Mucosa of descending colon (tissue), 3 donors: Measurements from ENCODE around the gene CAMK2D. TPM values are rescaled to one million over a fixed set of nuclear protein-coding genes. Genes with fewer than 3 reads are reported as not detected.

Source experiments
- ATAC-seq: fragments of 200-7000 bp; cut with Tn5 transposase; one replicate; pipeline ENCODE4 v1.9.1; 2020; ENCODE audit warnings: mild to moderate bottlenecking, moderate library complexity
- DNase-seq, 3 donors: peaks; one replicate each; pipeline ENCODE4 v3.0.0-alpha.2; 2020
- H3K36me3 ChIP-seq: fragments of 200-600 bp; one replicate; pipeline ENCODE4 v1.8.0; 2021; ENCODE audit warnings: low read depth, mild to moderate bottlenecking
- H3K4me1 ChIP-seq: fragments of 200-600 bp; one replicate; pipeline ENCODE4 v1.8.0; 2021; ENCODE audit warnings: low read depth, mild to moderate bottlenecking
- H3K4me3 ChIP-seq: fragments of 200-600 bp; one replicate; pipeline ENCODE4 v1.8.0; 2021; ENCODE audit warnings: mild to moderate bottlenecking
- H3K9me3 ChIP-seq: fragments of 200-600 bp; one replicate; pipeline ENCODE4 v1.8.0; 2021; ENCODE audit warnings: mild to moderate bottlenecking
- intact Hi-C, 2 donors: fragments of 100-400 bp; cut with DNase I in 1 of 2; cut with micrococcal nuclease in 1 of 2; formaldehyde crosslinking; loops; one replicate each; pipeline versions ENCODE4 v1.11.0 to v1.11.1; 2022; cut with DNase I, micrococcal nuclease
- total RNA-seq, 3 donors: library from RNA; stranded (reverse); fragmentation: NEBNext Ultra II Directional in 2 of 3; extraction: Animal tissue kit (Norgen Biotek cat#: 25700) in 2 of 3; gene quantifications; one replicate each; pipeline versions ENCODE4 v1.2.1 to v1.2.4, GENCODE V29; 2021 to 2023
- TF ChIP-seq, protein P1 (sequence below): fragments of 200-600 bp; IDR thresholded peaks from one replicate; pipeline ENCODE4 v1.8.0; 2022; ENCODE audit warnings: antibody characterized with exemption, mild to moderate bottlenecking
- donor health status: DM: no; HTN: no; CAD: no; lungs with moderate emphysema.
- donor health status: DM: no; HTN: no; CAD: no.
- donor health status: DM: no; HTN: yes; CAD: no.

CAMK2D gene
- total RNA-seq, 3 donors from 2014 or later, result 59.8 to 83.0 (median 77.3) TPM

DNA sequence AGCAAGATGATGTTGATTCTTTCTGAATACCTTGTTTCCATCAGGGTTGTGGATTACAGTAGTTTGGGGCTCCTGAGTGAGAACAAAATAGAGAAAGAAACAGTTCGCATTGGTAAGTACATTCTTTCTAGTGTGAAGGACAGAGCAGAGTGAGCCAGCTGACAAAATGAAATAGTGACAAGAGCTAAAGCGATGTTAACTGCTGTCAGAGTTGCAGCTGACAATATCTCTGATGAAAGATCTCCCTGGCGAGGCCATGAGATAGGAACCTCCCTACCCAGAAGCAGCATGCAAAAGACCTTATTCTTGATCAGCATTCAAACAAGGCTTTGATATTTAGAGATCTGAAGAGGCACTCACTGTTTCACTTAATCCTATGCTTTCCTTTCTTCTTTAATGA lies 258.6 kb downstream of the CAMK2D start:
- Histone ChIP-seq H3K4me3 (no peak overlapping the region), H3K9me3 (no peaks in the 10 kb centered on the region), H3K4me1 (no peaks in the 10 kb centered on the region), H3K36me3 (peaks cover 3% of the 10 kb centered on the region)
- DNase-seq (no peak), ATAC-seq (no peak)
- TF ChIP-seq, protein P1, sequence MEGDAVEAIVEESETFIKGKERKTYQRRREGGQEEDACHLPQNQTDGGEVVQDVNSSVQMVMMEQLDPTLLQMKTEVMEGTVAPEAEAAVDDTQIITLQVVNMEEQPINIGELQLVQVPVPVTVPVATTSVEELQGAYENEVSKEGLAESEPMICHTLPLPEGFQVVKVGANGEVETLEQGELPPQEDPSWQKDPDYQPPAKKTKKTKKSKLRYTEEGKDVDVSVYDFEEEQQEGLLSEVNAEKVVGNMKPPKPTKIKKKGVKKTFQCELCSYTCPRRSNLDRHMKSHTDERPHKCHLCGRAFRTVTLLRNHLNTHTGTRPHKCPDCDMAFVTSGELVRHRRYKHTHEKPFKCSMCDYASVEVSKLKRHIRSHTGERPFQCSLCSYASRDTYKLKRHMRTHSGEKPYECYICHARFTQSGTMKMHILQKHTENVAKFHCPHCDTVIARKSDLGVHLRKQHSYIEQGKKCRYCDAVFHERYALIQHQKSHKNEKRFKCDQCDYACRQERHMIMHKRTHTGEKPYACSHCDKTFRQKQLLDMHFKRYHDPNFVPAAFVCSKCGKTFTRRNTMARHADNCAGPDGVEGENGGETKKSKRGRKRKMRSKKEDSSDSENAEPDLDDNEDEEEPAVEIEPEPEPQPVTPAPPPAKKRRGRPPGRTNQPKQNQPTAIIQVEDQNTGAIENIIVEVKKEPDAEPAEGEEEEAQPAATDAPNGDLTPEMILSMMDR, result no peak
- intact Hi-C loops, result no loop called here

GRCh38 chr4:113502476-113502875 lies 259.1 kb downstream of the CAMK2D start:
- Histone ChIP-seq H3K4me3 (no peak overlapping the region), H3K4me1 (no peaks in the 10 kb centered on the region), H3K9me3 (no peaks in the 10 kb centered on the region), H3K36me3 (peaks cover 3% of the 10 kb centered on the region)
- DNase-seq (no peak), ATAC-seq (peak; percentile 70)
- intact Hi-C loops, result no loop called here
- TF ChIP-seq, protein P1, result no peak

DNA sequence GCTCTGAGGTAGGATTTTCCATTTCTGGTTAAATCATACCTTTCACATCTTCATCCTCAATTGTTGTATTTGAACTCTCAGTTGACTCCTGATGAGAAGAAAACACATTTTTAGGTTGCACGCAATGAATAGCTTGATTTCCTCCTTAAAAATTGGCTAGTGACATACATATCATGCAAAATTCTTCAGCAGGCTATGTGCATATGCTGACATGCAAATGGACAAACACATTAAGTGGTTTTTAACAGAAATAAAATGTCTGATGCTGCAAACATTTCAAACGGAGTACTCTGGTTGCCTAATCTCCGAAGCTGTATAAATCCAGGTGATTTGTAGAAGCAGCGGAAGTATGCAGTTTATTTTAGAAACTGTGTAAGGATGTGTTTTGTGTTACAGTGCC lies 261.1 kb downstream of the CAMK2D start:
- H3K36me3 ChIP-seq, result peaks cover 3% of the 10 kb centered on the region
- intact Hi-C loops, result no loop called here
- TF ChIP-seq, protein P1, result no peak
- DNase-seq, result no peak
- no peaks in the 10 kb centered on the region for H3K9me3 ChIP-seq
- no peaks in the 10 kb centered on the region for H3K4me1 ChIP-seq
- no peak overlapping the region for H3K4me3 ChIP-seq
- no peak for ATAC-seq

GRCh38 chr4:113499696-113500095 lies 261.8 kb downstream of the CAMK2D start:
- no peak overlapping the region for H3K4me3 ChIP-seq
- intact Hi-C loops, result no loop called here
- ATAC-seq, result no peak
- TF ChIP-seq, protein P1, result no peak
- H3K36me3 ChIP-seq, result peaks cover 3% of the 10 kb centered on the region
- no peaks in the 10 kb centered on the region for H3K9me3 ChIP-seq
- DNase-seq, result no peak
- no peaks in the 10 kb centered on the region for H3K4me1 ChIP-seq

- Histone ChIP-seq H3K9me3 (no peaks in the 10 kb centered on the region), H3K4me1 (no peaks in the 10 kb centered on the region), H3K4me3 (no peak overlapping the region), H3K36me3 (peaks cover 3% of the 10 kb centered on the region)
- intact Hi-C loops, result no loop called here
- TF ChIP-seq, protein P1, result no peak
- DNase-seq (no peak), ATAC-seq (no peak)
These were observed 262.4 kb downstream of the CAMK2D start for GRCh38 chr4:113499166-113499565.

- Histone ChIP-seq H3K36me3 (peaks cover 3% of the 10 kb centered on the region), H3K4me1 (no peaks in the 10 kb centered on the region), H3K4me3 (no peak overlapping the region), H3K9me3 (no peaks in the 10 kb centered on the region)
- TF ChIP-seq, protein P1, result no peak
- intact Hi-C loops, result no loop called here
- ATAC-seq, result no peak
- DNase-seq, result no peak
These were observed 264.2 kb downstream of the CAMK2D start for GRCh38 chr4:113497154-113497884.
